ENCODE results near the gene KRTAP5-11. TPM values are rescaled to one million over a fixed set of nuclear protein-coding genes. Genes with fewer than 3 reads are reported as not detected.
"Not testable (repeated sequence)": the region's sequence is repeated elsewhere in the genome, so short reads cannot be mapped to it uniquely, and the experiment has no call there.

Gene KRTAP5-11
- total RNA-seq, 2 donors from 2014 or later: 2.9 to 5.7 TPM

DNA sequence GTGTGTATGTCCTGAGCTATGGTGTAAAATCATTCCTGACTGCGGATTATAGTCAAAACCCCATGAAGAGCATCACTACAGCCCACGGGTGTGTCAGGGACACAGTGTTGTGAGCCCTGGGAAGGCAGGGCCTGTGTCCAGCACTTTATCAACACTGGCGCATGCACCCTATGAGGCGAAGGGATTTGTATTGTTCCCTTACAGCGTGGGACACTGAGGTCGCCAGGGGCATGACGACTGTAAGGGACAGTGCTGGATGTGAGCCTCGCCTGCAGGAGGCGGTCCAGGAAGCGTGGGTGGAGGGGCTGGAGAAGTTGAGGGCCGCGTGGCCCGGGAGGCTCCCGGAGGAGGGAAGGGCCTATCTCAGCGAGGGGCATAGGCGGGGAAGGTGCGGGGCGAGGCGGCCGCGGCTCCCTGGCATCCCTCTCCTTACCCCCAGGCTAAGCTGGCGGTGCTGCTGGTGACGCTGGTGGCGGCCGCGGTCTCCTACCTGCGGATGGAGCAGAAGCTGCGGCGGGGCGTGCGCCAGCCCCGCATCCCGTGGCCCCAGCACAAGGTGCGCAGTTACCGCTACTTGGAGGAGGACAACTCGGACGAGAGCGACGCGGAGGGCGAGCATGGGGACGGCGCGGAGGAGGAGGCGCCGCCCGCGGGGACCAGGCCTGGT lies 24.3 kb upstream of the KRTAP5-11 start:
- H3K9me3 Mint-ChIP-seq; H3K27ac ChIP-seq (ENCODE audit: low read depth, low read length); H3K36me3 Mint-ChIP-seq (ENCODE audit: low read depth); H3K9ac ChIP-seq (ENCODE audit: extremely low read depth, low read length, poor library complexity, severe bottlenecking); H3K4me1 ChIP-seq (ENCODE audit: control insufficient read depth, insufficient read depth, low read length); H3K4me1 Mint-ChIP-seq; H3K27me3 ChIP-seq (ENCODE audit: control insufficient read depth, insufficient read depth, low read length, poor library complexity, severe bottlenecking); H3K9me3 ChIP-seq (ENCODE audit: control insufficient read depth, low read length); H3K27ac Mint-ChIP-seq; H3K36me3 ChIP-seq (ENCODE audit: control insufficient read depth, insufficient read depth, low read length): not testable (repeated sequence)
- peak overlapping the region; percentile 69 for H3K4me3 ChIP-seq (ENCODE audit: low read length)
- 26 to 60% methylated on average over 6 to 42 of the region's 48 CpGs for WGBS, 2 experiments (ENCODE audit: insufficient coverage in 1 of 2, insufficient read length in 1 of 2)
- DNase-seq: peak; percentile 66
- TF ChIP-seq, protein P1, sequence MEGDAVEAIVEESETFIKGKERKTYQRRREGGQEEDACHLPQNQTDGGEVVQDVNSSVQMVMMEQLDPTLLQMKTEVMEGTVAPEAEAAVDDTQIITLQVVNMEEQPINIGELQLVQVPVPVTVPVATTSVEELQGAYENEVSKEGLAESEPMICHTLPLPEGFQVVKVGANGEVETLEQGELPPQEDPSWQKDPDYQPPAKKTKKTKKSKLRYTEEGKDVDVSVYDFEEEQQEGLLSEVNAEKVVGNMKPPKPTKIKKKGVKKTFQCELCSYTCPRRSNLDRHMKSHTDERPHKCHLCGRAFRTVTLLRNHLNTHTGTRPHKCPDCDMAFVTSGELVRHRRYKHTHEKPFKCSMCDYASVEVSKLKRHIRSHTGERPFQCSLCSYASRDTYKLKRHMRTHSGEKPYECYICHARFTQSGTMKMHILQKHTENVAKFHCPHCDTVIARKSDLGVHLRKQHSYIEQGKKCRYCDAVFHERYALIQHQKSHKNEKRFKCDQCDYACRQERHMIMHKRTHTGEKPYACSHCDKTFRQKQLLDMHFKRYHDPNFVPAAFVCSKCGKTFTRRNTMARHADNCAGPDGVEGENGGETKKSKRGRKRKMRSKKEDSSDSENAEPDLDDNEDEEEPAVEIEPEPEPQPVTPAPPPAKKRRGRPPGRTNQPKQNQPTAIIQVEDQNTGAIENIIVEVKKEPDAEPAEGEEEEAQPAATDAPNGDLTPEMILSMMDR (conservative IDR thresholded peaks at IDR 0.05): peak; percentile 57
- peaks cover 29% of the 10 kb centered on the region for H3K27me3 Mint-ChIP-seq (ENCODE audit: insufficient read depth)
- peak overlapping the region; percentile 59 for H3K4me3 Mint-ChIP-seq

DNA sequence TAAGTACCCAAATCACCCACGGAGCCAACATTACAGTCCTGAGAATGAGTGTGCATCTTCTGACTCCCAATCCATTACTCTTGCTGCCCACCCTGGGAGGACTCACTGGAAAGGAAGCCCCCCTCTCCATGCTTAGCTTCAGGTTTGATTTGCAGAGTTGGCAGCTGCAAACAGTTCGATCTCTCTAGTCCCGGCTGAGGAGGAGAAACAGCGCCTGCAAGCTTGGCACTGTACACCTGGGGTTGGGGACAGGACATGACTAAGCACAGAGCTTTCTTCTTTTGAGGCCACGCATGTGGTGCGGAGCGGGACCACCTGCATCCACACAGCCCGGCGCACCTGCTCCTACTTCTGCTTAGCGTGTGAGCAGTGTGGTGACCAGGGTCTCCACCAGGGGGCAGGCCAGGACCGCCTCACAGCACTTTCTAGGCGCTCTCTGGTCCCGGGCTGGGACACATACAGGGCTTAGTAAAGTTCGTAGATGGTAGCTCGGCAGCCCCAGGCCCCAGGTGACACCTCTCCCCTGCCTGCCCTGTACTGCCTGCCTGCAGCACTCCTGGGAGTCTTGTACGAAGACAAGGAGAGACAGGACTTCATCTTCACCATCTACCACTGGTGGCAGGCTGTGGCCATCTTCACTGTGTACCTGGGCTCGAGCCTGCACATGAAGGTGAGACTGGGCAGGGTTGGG lies 22.3 kb upstream of the KRTAP5-11 start:
- H3K4me3 ChIP-seq (ENCODE audit: low read length); H3K4me1 Mint-ChIP-seq; H3K27ac ChIP-seq (ENCODE audit: low read depth, low read length); H3K27ac Mint-ChIP-seq; H3K9me3 Mint-ChIP-seq; H3K4me1 ChIP-seq (ENCODE audit: control insufficient read depth, insufficient read depth, low read length); H3K9me3 ChIP-seq (ENCODE audit: control insufficient read depth, low read length); H3K36me3 ChIP-seq (ENCODE audit: control insufficient read depth, insufficient read depth, low read length); H3K27me3 ChIP-seq (ENCODE audit: control insufficient read depth, insufficient read depth, low read length, poor library complexity, severe bottlenecking); H3K4me3 Mint-ChIP-seq; H3K36me3 Mint-ChIP-seq (ENCODE audit: low read depth); H3K9ac ChIP-seq (ENCODE audit: extremely low read depth, low read length, poor library complexity, severe bottlenecking): not testable (repeated sequence)
- 10 to 32% methylated on average over 2 to 11 of the region's 17 CpGs for WGBS, 2 experiments (ENCODE audit: insufficient coverage in 1 of 2, insufficient read length in 1 of 2)
- peak; percentile 64 for DNase-seq
- TF ChIP-seq, protein P1 (conservative IDR thresholded peaks at IDR 0.05): peak; percentile 73
- peaks cover 26% of the 10 kb centered on the region for H3K27me3 Mint-ChIP-seq (ENCODE audit: insufficient read depth)

DNA sequence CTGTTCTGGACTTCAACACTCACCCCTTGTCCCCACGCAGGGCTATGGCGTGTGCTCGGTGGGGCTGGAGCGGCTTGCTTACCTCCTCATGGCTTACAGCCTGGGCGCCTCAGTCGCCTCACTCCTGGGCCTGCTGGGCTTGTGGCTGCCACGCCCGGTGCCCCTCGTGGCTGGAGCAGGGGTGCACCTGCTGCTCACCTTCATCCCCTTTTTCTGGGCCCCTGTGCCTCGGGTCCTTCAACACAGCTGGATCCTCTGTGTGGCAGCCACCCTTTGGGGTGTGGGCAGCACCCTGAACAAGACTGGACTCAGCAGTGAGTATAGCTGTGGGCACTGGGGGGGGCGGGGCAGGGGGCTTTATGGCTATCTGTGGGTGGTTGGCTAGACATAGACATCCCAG lies 20.5 kb upstream of the KRTAP5-11 start:
- H3K4me3 Mint-ChIP-seq; H3K27ac ChIP-seq (ENCODE audit: low read depth, low read length); H3K36me3 ChIP-seq (ENCODE audit: control insufficient read depth, insufficient read depth, low read length); H3K9me3 ChIP-seq (ENCODE audit: control insufficient read depth, low read length); H3K4me1 Mint-ChIP-seq; H3K4me1 ChIP-seq (ENCODE audit: control insufficient read depth, insufficient read depth, low read length); H3K9ac ChIP-seq (ENCODE audit: extremely low read depth, low read length, poor library complexity, severe bottlenecking); H3K27me3 ChIP-seq (ENCODE audit: control insufficient read depth, insufficient read depth, low read length, poor library complexity, severe bottlenecking); H3K4me3 ChIP-seq (ENCODE audit: low read length); H3K36me3 Mint-ChIP-seq (ENCODE audit: low read depth); H3K27ac Mint-ChIP-seq; H3K9me3 Mint-ChIP-seq; DNase-seq: not testable (repeated sequence)
- H3K27me3 Mint-ChIP-seq (ENCODE audit: insufficient read depth): peaks cover 20% of the 10 kb centered on the region
- 93 to 97% methylated on average over 9 to 11 of the region's 11 CpGs for WGBS, 2 experiments (ENCODE audit: insufficient coverage in 1 of 2, insufficient read length in 1 of 2)

DNA sequence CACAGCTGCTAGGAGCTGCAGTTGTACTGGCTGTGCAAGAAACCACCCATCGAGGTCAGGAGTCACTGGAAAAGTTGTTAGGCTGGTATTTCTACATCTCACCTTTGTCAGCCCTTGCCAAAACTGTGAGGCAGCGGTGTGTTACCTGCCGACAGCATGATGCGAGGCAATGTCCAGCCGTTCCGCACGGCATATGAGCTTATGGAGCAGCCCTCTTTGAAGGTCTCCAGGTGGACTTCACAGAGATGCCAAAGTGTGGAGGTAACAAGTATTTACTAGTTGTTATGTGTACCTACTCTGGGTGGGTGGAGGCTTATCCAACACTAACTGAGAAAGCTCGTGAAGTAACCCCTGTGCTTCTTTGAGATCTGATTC lies 6.9 kb upstream of the KRTAP5-11 start:
- H3K4me1 ChIP-seq (ENCODE audit: control insufficient read depth, insufficient read depth, low read length); H3K4me3 Mint-ChIP-seq; H3K36me3 Mint-ChIP-seq (ENCODE audit: low read depth); H3K27ac Mint-ChIP-seq; H3K36me3 ChIP-seq (ENCODE audit: control insufficient read depth, insufficient read depth, low read length); H3K9me3 ChIP-seq (ENCODE audit: control insufficient read depth, low read length); DNase-seq; H3K4me3 ChIP-seq (ENCODE audit: low read length); H3K27me3 Mint-ChIP-seq (ENCODE audit: insufficient read depth); H3K27me3 ChIP-seq (ENCODE audit: control insufficient read depth, insufficient read depth, low read length, poor library complexity, severe bottlenecking); H3K9ac ChIP-seq (ENCODE audit: extremely low read depth, low read length, poor library complexity, severe bottlenecking); H3K4me1 Mint-ChIP-seq; H3K27ac ChIP-seq (ENCODE audit: low read depth, low read length): not testable (repeated sequence)
- peaks cover 19% of the 10 kb centered on the region for H3K9me3 Mint-ChIP-seq
- 71 to 81% methylated on average over 1 to 8 of the region's 8 CpGs for WGBS, 2 experiments (ENCODE audit: insufficient coverage in 1 of 2, insufficient read length in 1 of 2)
